HepG2 (cell line): ENCODE data around the gene CKB. TPM values are rescaled to one million over a fixed set of nuclear protein-coding genes. Genes with fewer than 3 reads are reported as not detected.

ENCODE experiments used
- ATAC-seq: fragments of 200-7000 bp; cut with Tn5 transposase; 3 replicates; pipeline ENCODE4 v1.9.1; 2020; ENCODE audit warnings: mild to moderate bottlenecking, moderate library complexity
- BruUV-seq: library from RNA; stranded (reverse); fragments of 400-500 nt; replicated peaks from 2 replicates; lab custom pipeline; 2021; lab: Mats Ljungman, UMichigan
- CTCF ChIA-PET: fragments of 300-600 bp; formaldehyde crosslinking; extraction: SDS; loops from one replicate; lab custom pipeline; 2021; ENCODE audit warnings: low total read pairs, inconsistent platforms, low intra/inter-chr PET ratio; lab: Yijun Ruan, JAX
- POLR2A ChIA-PET: fragments of 350-600 bp; sonication (Branson Sonifier 250); formaldehyde crosslinking; loops from one replicate; lab custom pipeline; 2020; ENCODE audit warnings: antibody characterized with exemption, inconsistent platforms; lab: Yijun Ruan, JAX
- DNase-seq: peaks from one replicate; pipeline ENCODE4 v3.0.0-alpha.2; 2015; ENCODE audit warnings: low spot score
- FAIRE-seq: peaks from 3 replicates; lab custom pipeline; 2011; peaks lifted over from hg19 to GRCh38; lab: Jason Lieb, UNC
- H2AFZ ChIP-seq: one replicate; pipeline ENCODE4 v1.6.1; 2011; ENCODE audit warnings: low read length, inconsistent platforms
- H3K27ac ChIP-seq: fragments of 300-600 bp; 3 replicates; pipeline ENCODE4 v1.8.0; 2011; ENCODE audit warnings: mixed run types, mild to moderate bottlenecking, mixed read lengths, low read length, inconsistent platforms; ENCODE audit not compliant: insufficient read depth; ENCODE audit errors: extremely low read length
- H3K27me3 ChIP-seq, 2 experiments: fragments of 200-600 bp in 1 of 2; 2 replicates in 1 of 2; 3 replicates in 1 of 2; pipeline versions ENCODE4 v1.6.0 to v1.8.0; 2011; ENCODE audit warnings: low read length in 2 of 2, mild to moderate bottlenecking in 2 of 2, moderate library complexity in 2 of 2, inconsistent platforms in 1 of 2; ENCODE audit not compliant: insufficient read depth in 2 of 2, control insufficient read depth in 1 of 2
- H3K36me3 ChIP-seq, 2 experiments: fragments of 200-600 bp in 1 of 2; replicated peaks in 1 of 2; 2 replicates in 1 of 2; 3 replicates in 1 of 2; pipeline versions ENCODE4 v1.5.1 to v1.8.0; 2011; ENCODE audit warnings: low read length in 2 of 2, inconsistent platforms in 1 of 2; ENCODE audit not compliant: insufficient read depth in 2 of 2, control insufficient read depth in 1 of 2
- H3K4me1 ChIP-seq: 2 replicates; pipeline ENCODE4 v1.5.1; 2012; ENCODE audit warnings: low read length, inconsistent platforms; ENCODE audit not compliant: insufficient read depth
- H3K4me2 ChIP-seq: 2 replicates; pipeline ENCODE4 v1.6.0; 2011; ENCODE audit warnings: low read depth, low read length, inconsistent platforms
- H3K4me3 ChIP-seq, 3 experiments: fragments of 200-600 bp in 1 of 3; sonication (generic), shearing (Covaris generic) in 1 of 3; replicated peaks in 1 of 3; 2 replicates each; pipeline ENCODE4 v1.5.1; 2011 to 2016; ENCODE audit warnings: low read length in 3 of 3, inconsistent platforms in 2 of 3, low read depth in 2 of 3, mild to moderate bottlenecking in 2 of 3, control low read depth in 1 of 3, mixed read lengths in 1 of 3; ENCODE audit not compliant: insufficient read depth in 1 of 3
- H3K79me2 ChIP-seq: one replicate; pipeline ENCODE4 v1.6.1; 2011; ENCODE audit warnings: low read length, inconsistent platforms; ENCODE audit not compliant: insufficient read depth
- H3K9ac ChIP-seq: 2 replicates; pipeline ENCODE4 v1.6.0; 2011; ENCODE audit warnings: mild to moderate bottlenecking, low read depth, low read length, inconsistent platforms; ENCODE audit not compliant: insufficient read depth
- H3K9me3 ChIP-seq: 2 replicates; pipeline ENCODE4 v1.5.1; 2012; ENCODE audit warnings: mild to moderate bottlenecking, low read length
- H4K20me1 ChIP-seq: 2 replicates; pipeline ENCODE4 v1.6.0; 2011; ENCODE audit warnings: inconsistent platforms, mild to moderate bottlenecking, low read length, moderate library complexity; ENCODE audit not compliant: insufficient read depth
- ATF7 ChIP-seq, 2 experiments: fragments of 450-650 bp in 1 of 2; sonication (generic) in 1 of 2; formaldehyde crosslinking in 1 of 2; IDR thresholded peaks; 2 replicates each; pipeline versions ENCODE4 v1.4.0 to v1.6.1; 2016 to 2020; ENCODE audit warnings: antibody characterized with exemption in 1 of 2, mild to moderate bottlenecking in 1 of 2, missing genetic modification reagents in 1 of 2
- HMG20A ChIP-seq: IDR thresholded peaks from 2 replicates; pipeline ENCODE4 v1.6.1; 2016; ENCODE audit warnings: borderline replicate concordance
- ZBTB38 ChIP-seq: sonication (generic); formaldehyde crosslinking; IDR thresholded peaks from 2 replicates; pipeline ENCODE4 v1.5.1; 2020; ENCODE audit warnings: mild to moderate bottlenecking, missing genetic modification reagents
- ZEB1 ChIP-seq: IDR thresholded peaks from 2 replicates; pipeline ENCODE4 v1.6.1; 2012; ENCODE audit warnings: mild to moderate bottlenecking, low read depth, inconsistent platforms; ENCODE audit not compliant: insufficient replicate concordance
- ZNF260 ChIP-seq: sonication (generic); formaldehyde crosslinking; IDR thresholded peaks from 2 replicates; pipeline ENCODE4 v1.4.0; 2020; ENCODE audit warnings: missing genetic modification reagents, low read depth, mild to moderate bottlenecking, borderline replicate concordance
- ZNF547 ChIP-seq: sonication (generic); formaldehyde crosslinking; IDR thresholded peaks from 2 replicates; pipeline ENCODE4 v1.5.1; 2020; ENCODE audit warnings: mild to moderate bottlenecking, missing genetic modification reagents
- WGBS: methylation state at CpG from one replicate; pipeline ENCODE4 v1.1.6; 2017; ENCODE audit warnings: low lambda C conversion rate; 5-methylcytosine and 5-hydroxymethylcytosine counted together
- in situ Hi-C: cut with HindIII; loops from 2 replicates; pipeline ENCODE4 v1.10.0; 2017; ENCODE audit warnings: low pct_unique_long_range_greater_than_20kb; ENCODE audit not compliant: extremely low pct_ligation_motif_present
- intact Hi-C: fragments of 100-400 bp; cut with micrococcal nuclease; formaldehyde crosslinking; loops from one replicate; pipeline ENCODE4 v1.10.0; 2022; ENCODE audit not compliant: unreplicated experiment
- polyA plus RNA-seq, 8 experiments: library from polyadenylated mRNA; depleted of rRNA in 3 of 8; stranded (reverse) in 7 of 8; unstranded in 1 of 8; fragments of >200 nt; fragmentation: Illumina TruSeq in 4 of 8; extraction: Trizol in 4 of 8; gene quantifications; 2 replicates each; pipeline versions ENCODE4 v1.2.1 to v1.2.3, GENCODE V29; 2011 to 2016; ENCODE audit warnings: low read depth in 4 of 8, missing spikeins in 1 of 8, mixed read lengths in 1 of 8; ENCODE audit not compliant: insufficient read depth in 1 of 8
- total RNA-seq, 5 experiments: library from RNA; depleted of rRNA; stranded (reverse); fragments of >200 nt; fragmentation: Illumina TruSeq; extraction: Trizol; gene quantifications; 2 replicates each; pipeline ENCODE4 v1.2.3, GENCODE V29; 2016; ENCODE audit warnings: low read depth in 1 of 5

CKB gene
- total and polyA plus RNA-seq, 2 of the 13 experiments (the other 11 are each of a cell fraction or from before 2014, with no cell fraction given) = 82.3 to 217 TPM

DNA sequence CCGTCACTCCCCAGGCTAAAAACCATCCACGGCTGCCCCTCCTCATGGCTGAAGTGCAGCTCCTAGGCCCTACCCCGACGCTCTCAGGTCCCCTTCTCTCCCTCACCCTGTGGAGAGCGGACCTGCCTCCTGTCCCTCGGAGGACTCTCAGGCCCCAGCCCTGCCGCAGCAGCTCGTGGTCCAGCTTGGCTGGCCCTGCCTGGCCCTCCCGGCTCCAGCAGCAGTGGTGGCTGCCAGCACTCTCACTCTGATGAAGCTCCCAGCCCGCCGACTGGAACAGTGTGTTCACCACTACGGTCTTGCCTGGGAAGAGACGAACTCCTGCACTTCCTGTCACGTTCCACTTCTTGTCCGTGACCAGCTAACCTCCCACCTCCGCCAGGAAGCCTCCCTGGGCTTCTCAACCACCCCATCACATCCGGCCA lies 28.7 kb upstream of the CKB start:
- Histone ChIP-seq H3K4me3 (no peak overlapping the region), H3K4me2 (no peak overlapping the region), H3K79me2 (peaks cover under 1% of the 10 kb centered on the region), H3K9ac (no peak overlapping the region), H3K36me3 (no peaks in the 10 kb centered on the region)
- in situ Hi-C loops = no loop called here
- ATAC-seq (no peak), DNase-seq (no peak), FAIRE-seq (no peak)
- CTCF ChIA-PET = no interaction called here
- POLR2A ChIA-PET = interaction anchor here (3.0 kb wide), 1 partner anchor 23 kb away, joined by 21 read pairs; the partner anchor contains the start of gene TRMT61A
- TF ChIP-seq ZNF547 (CRISPR knock-in tag) (no peak), ATF7 (IDR thresholded peaks at IDR 0.05) (no peak), ATF7 (CRISPR knock-in tag; IDR thresholded peaks at IDR 0.05) (no peak), ZBTB38 (CRISPR knock-in tag) (peak; percentile 45; the same call in 1 of the 2 replicates), HMG20A (no peak), ZNF260 (no peak)
- TF ChIP-seq, all 625 proteins: peak for 1
- Histone ChIP-seq H4K20me1 (no peaks in the 10 kb centered on the region), H3K9me3 (no peaks in the 10 kb centered on the region), H3K4me1 (peaks cover 21% of the 10 kb centered on the region), H3K27me3 (no peaks in the 10 kb centered on the region), H3K27ac (no peak overlapping the region), H2AFZ (no peak overlapping the region)
- intact Hi-C loops = no loop called here
- no TSS peak for BruUV-seq
- WGBS = 93% methylated on average over 6 of the region's 17 CpGs

DNA sequence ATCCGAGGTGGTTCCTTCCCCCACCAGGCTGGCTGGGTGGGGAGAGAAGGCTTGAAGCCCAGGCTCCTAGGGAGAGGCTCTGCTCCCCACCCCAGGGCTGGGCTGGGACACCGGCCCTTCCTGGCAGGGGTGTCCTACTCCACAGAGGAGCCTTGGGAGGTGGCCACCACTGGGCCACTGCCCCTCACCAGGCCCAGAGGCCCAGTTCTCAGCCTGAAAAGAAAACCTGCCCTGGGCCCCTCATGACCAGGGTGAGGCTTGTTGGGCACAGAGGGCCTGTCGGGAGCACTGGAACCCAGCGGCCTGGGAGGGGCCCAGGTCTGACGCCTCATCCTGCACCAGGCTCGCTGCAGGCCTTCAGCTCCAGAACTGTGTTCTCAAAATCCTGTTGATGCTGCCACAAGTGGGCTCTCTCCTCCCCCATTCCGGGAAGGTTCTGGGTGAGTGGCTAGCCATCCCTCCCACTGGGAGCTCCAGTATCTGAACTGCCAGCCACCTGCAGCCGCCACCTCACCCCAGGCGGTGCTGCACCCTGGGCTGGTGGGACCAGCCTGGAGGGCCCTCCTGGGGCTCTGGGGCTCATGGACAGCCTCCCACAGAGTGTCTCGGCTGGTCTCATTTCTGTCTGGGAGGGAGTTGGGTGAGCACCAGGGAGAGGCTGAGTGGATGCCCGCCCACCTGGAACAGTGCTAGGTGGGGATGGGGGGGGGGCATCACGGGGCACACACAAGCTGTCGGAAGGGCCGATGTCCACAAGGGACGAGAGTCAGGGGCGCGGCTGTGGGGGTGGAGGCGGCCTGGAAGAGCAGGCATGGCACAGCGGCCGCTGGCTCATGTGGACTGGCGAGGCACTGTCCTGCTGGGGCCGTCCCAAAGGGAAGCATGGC lies 28.1 kb upstream of the CKB start:
- in situ Hi-C loops = no loop called here
- Histone ChIP-seq H3K27me3 (no peaks in the 10 kb centered on the region), H2AFZ (no peak overlapping the region), H3K79me2 (no peaks in the 10 kb centered on the region), H3K9ac (peak overlapping the region; percentile 37), H3K9me3 (no peaks in the 10 kb centered on the region), H4K20me1 (no peaks in the 10 kb centered on the region), H3K4me1 (peaks cover 21% of the 10 kb centered on the region), H3K4me3 (peak overlapping the region in 1 of 3 experiments; percentile 11; a peak in 1 of 6 replicates), H3K27ac (no peak overlapping the region), H3K36me3 (no peaks in the 10 kb centered on the region), H3K4me2 (peak overlapping the region; percentile 85; the same call in 1 of the 2 replicates)
- intact Hi-C loops = no loop called here
- FAIRE-seq (no peak), ATAC-seq (0 out of 3 replicates have a peak, but pooled peaks have one; percentile 2), DNase-seq (no peak)
- BruUV-seq = no TSS peak
- ChIA-PET POLR2A (interaction anchor here (1.0 to 3.0 kb wide), 5 partner anchors 9 to 28 kb away, joined by 3 to 21 read pairs (median 6); partner anchors contain the start of genes BAG5, CKB and TRMT61A), CTCF (interaction anchor here (1.1 to 1.6 kb wide), 2 partner anchors 32 to 51 kb away, joined by 6 read pairs; no protein-coding TSS in a partner anchor)
- 64% methylated on average over 7 of the region's 22 CpGs for WGBS
- TF ChIP-seq ZEB1 (no peak), ZBTB38 (CRISPR knock-in tag) (0 out of 2 replicates have a peak, but pooled peaks have one; percentile 2)
